ENCODE measurements around the gene HSCB. TPM values are rescaled to one million over a fixed set of nuclear protein-coding genes. Genes with fewer than 3 reads are reported as not detected.

The HSCB gene
- total RNA-seq, 3 donors from 2014 or later (not counting 1 experiment from before 2014, with no cell fraction given), result 11.4 to 13.6 (median 12.3) TPM

DNA sequence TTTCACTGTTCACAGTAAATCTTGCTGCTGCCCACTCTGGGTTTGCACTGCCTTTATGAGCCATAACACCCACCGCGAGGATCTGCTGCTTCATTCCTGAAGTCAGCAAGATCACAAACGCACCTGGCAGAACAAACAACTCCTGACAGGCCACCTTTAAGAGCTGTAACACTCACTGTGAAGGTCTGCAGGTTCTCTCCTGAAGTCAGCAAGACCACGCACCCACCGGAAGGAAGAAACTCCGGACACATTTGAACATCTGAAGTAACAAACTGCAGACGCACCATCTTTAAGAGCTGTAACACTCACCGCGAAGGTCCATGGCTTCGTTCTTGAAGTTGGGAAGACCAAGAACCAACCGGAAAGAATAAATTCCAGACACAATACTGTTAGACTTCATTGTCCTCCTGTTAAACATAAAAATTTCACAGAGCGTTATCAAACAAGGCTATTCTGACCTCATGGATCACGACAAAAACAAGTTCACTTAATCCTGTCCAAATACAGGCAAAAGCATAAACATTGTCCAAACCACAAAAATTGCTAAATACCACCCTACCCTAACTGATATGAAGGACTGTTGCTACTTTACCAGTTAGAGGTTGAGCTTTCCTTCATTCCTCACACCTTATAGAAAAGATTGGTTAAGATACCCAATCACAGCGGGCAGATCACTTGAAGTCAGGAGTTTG is 27.7 kb downstream of the HSCB start:
- peaks cover 14 to 15% of the 10 kb centered on the region in 2 donors for H3K4me1 Mint-ChIP-seq
- no peaks in the 10 kb centered on the region for H3K27me3 ChIP-seq (ENCODE audit: control insufficient read depth, insufficient read depth, low read length)
- DNase-seq (no peak), ATAC-seq (no peak)
- no peak overlapping the region for H3K4me3 ChIP-seq (ENCODE audit: low read length)
- H3K27ac ChIP-seq (ENCODE audit: low read length), result no peak overlapping the region
- H3K4me3 Mint-ChIP-seq, result peak overlapping the region; percentile 13
- no peaks in the 10 kb centered on the region for H3K36me3 ChIP-seq (ENCODE audit: control insufficient read depth, insufficient read depth, low read length)
- no peaks in the 10 kb centered on the region for H3K27me3 Mint-ChIP-seq (ENCODE audit: low read depth in 2 of 2)
- H3K9me3 ChIP-seq (ENCODE audit: control insufficient read depth, insufficient read depth, low read length), result peaks cover 4% of the 10 kb centered on the region
- peaks cover 18% of the 10 kb centered on the region for H3K4me1 ChIP-seq (ENCODE audit: control insufficient read depth, insufficient read depth, low read length)
- H3K9me3 Mint-ChIP-seq, result peaks cover 0 to 2% of the 10 kb centered on the region in 2 donors
- no peak for TF ChIP-seq CTCF (IDR thresholded peaks at IDR 0.05)
- H3K27ac Mint-ChIP-seq, result no peak overlapping the region
- peaks cover 6% of the 10 kb centered on the region for H3K36me3 Mint-ChIP-seq
- intact Hi-C loops (cut with micrococcal nuclease), result no loop called here
- 97% methylated on average over 14 of the region's 14 CpGs for WGBS (ENCODE audit: insufficient coverage)

DNA sequence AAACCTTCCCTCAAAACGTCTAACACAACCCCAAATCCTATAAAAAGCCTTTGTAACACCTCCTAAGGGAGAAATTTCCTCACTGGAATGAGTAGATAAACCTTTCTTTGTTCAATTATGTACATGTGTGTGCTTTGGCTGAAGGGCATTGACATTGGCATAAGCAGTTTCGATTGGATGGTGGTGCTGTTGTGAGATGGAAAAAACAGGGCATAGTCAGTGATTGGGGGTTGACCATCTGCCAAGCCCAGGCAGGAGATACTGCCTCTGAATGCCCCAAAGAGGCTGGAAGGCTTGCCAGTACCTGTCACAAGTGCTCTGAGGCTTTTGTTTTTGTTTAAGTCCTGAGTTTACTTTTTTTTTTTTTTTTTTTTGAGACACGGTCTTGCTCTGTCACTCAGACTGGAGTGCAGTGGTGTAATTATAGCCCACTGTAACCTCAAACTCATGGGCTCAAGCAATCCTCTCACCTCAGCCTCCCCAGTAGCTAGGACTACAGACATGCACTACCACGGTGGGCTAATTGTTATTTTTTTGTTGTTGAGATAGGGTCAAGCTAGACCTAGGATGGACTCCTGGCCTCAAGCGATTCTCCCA is 29.5 kb downstream of the HSCB start:
- Histone ChIP-seq H3K9me3 (ENCODE audit: control insufficient read depth, insufficient read depth, low read length) (peaks cover 4% of the 10 kb centered on the region), H3K27ac (ENCODE audit: low read length) (no peak overlapping the region), H3K4me1 (ENCODE audit: control insufficient read depth, insufficient read depth, low read length) (peaks cover 24% of the 10 kb centered on the region), H3K4me3 (ENCODE audit: low read length) (no peak overlapping the region), H3K27me3 (ENCODE audit: control insufficient read depth, insufficient read depth, low read length) (no peaks in the 10 kb centered on the region), H3K36me3 (ENCODE audit: control insufficient read depth, insufficient read depth, low read length) (peaks cover 11% of the 10 kb centered on the region)
- intact Hi-C loops (cut with micrococcal nuclease), result no loop called here
- Mint-ChIP-seq H3K27me3 (ENCODE audit: low read depth in 2 of 2) (no peaks in the 10 kb centered on the region), H3K27ac (no peak overlapping the region), H3K4me1 (peaks cover 20 to 25% of the 10 kb centered on the region in 2 donors), H3K9me3 (peaks cover 0 to 2% of the 10 kb centered on the region in 2 donors), H3K4me3 (no peak overlapping the region), H3K36me3 (peaks cover 6% of the 10 kb centered on the region)
- WGBS (ENCODE audit: insufficient coverage), result 94% methylated on average over 1 of the region's 5 CpGs
- ATAC-seq (no peak), DNase-seq (no peak)
- TF ChIP-seq CTCF (IDR thresholded peaks at IDR 0.05), result no peak

- peaks cover 6% of the 10 kb centered on the region for H3K36me3 Mint-ChIP-seq
- peak within 1 kb of the TSS; percentile 96 for H3K27ac Mint-ChIP-seq
- Histone ChIP-seq H3K4me3 (ENCODE audit: low read length) (peak within 1 kb of the TSS; percentile 55), H3K27me3 (ENCODE audit: control insufficient read depth, insufficient read depth, low read length) (no peaks in the 10 kb centered on the region), H3K4me1 (ENCODE audit: control insufficient read depth, insufficient read depth, low read length) (peaks cover 30% of the 10 kb centered on the region), H3K27ac (ENCODE audit: low read length) (peak within 1 kb of the TSS; percentile 82), H3K9me3 (ENCODE audit: control insufficient read depth, insufficient read depth, low read length) (peaks cover 4% of the 10 kb centered on the region), H3K36me3 (ENCODE audit: control insufficient read depth, insufficient read depth, low read length) (peaks cover 15% of the 10 kb centered on the region)
- WGBS (ENCODE audit: insufficient coverage), result 0% methylated on average over 92 of the region's 92 CpGs
- peak; percentile 90 to 97 (median 93) for ATAC-seq
- H3K27me3 Mint-ChIP-seq (ENCODE audit: low read depth in 2 of 2), result no peaks in the 10 kb centered on the region
- peaks cover 0 to 2% of the 10 kb centered on the region in 2 donors for H3K9me3 Mint-ChIP-seq
- intact Hi-C loops (cut with micrococcal nuclease), result loop anchor here (1.0 to 2.0 kb wide), 3 partner anchors 28 to 38 kb away; partner anchors contain the start of genes HSCB and XBP1
- H3K4me3 Mint-ChIP-seq, result peak within 1 kb of the TSS; percentile 98
- peak; percentile 32 for TF ChIP-seq CTCF (IDR thresholded peaks at IDR 0.05)
- peak; percentile 89 to 95 for DNase-seq
- H3K4me1 Mint-ChIP-seq, result peaks cover 20 to 25% of the 10 kb centered on the region in 2 donors
Observed at GRCh38 chr22:28772633-28773460, 31.0 kb downstream of the HSCB start, which contains the start of gene CCDC117. Gene CCDC117, plus strand, starts transcription at chr22:28772695. Its CDS starts 155 bp downstream, at chr22:28772850.

Measured in natural killer cell (primary cell).